ENCODE data around the gene ANKS1B. TPM values are rescaled to one million over a fixed set of nuclear protein-coding genes. Genes with fewer than 3 reads are reported as not detected.

The ANKS1B gene
- polyA plus RNA-seq, 6 donors from 2014 or later = not detected

DNA sequence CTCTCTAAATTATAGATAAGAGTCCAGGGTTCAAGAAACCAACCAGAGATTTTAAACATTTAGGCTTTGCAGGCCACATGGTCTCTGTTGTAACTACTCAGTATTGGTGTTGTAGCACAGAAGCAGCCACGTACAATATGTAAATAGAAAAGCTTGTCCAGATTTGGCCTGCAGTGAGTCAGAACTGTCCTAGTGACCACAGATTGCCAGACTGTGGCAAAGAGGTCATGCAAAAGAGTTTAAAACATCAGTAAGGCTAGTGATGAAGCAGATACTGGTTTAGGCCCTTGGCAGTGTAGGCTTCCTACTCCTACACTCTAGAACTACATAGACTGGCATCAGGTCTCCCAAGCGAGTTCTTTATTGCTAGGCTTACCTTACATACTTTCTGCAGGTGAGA lies 454.8 kb downstream of the ANKS1B start:
- H3K27ac Mint-ChIP-seq = no peak overlapping the region
- ATAC-seq (ENCODE audit: low read depth in 2 of 2) = no peak
- H3K27me3 Mint-ChIP-seq = no peaks in the 10 kb centered on the region
- no peak overlapping the region for H3K4me3 Mint-ChIP-seq
- H3K4me1 Mint-ChIP-seq = no peaks in the 10 kb centered on the region
- peaks cover 0 to 5% (median 0%) of the 10 kb centered on the region in 7 donors for H3K9me3 Mint-ChIP-seq
- DNase-seq = no peak
- no peaks in the 10 kb centered on the region for H3K36me3 Mint-ChIP-seq

DNA sequence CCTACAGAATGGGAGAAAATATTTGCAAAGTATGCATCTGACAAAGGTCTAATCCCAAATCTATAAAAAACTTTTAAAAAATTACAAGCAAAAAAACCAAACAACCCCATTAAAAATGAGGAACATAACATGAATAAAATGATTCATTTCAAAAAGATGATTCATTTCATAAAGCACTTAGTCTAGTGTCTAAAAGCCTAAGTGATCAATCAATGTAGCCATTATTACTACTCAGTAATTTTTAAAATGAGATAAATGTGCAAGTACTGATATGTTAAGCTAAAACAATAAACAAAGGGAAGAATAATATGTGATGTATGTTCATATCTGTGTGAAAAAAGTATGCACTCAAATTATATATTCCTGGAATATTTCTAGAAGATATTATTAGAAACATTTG lies 456.3 kb downstream of the ANKS1B start:
- no peak for ATAC-seq (ENCODE audit: low read depth in 2 of 2)
- no peak overlapping the region for H3K27ac Mint-ChIP-seq
- H3K27me3 Mint-ChIP-seq = no peaks in the 10 kb centered on the region
- DNase-seq = no peak
- no peak overlapping the region for H3K4me3 Mint-ChIP-seq
- no peaks in the 10 kb centered on the region for H3K4me1 Mint-ChIP-seq
- H3K9me3 Mint-ChIP-seq = peaks cover 0 to 6% (median 2%) of the 10 kb centered on the region in 7 donors
- H3K36me3 Mint-ChIP-seq = no peaks in the 10 kb centered on the region

DNA sequence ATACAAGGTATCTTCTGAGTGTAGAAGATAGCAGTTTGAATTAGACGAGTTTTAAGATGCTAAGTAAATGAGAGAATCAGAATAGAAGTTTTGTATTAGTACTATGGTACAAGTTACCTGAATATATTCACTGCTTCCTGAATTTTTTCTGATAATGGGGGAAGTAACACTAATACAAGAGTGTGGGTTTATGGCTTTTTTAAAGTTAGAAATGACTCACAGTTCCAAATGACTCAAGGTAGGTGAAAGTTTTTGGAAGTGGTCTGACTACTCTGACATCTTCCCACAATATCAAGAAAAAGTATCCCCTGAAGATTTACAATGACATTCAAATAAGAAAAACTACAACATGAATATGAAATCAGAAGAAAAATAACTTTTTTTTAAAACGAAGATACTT lies 460.9 kb downstream of the ANKS1B start:
- ATAC-seq (ENCODE audit: low read depth in 2 of 2) = no peak

DNA sequence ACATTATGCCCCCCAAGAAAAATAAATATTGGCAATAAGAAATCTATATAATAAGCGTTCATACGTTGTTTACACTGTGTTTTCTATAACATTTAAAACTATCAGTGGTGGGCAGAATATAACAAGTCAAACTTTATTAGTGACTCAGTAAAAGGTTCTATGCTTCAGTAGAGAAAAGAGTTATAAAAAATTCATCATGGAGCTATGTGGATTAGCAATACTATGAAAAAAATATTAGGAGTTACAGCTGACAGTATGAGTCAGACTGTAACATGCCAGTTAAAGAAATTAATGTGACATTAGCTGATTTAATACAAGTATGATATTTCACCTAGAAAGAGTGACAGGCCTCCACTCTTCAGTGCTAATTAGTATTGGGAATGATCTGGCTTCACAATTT lies 462.3 kb downstream of the ANKS1B start:
- Mint-ChIP-seq H3K4me1 (no peaks in the 10 kb centered on the region), H3K4me3 (no peak overlapping the region), H3K9me3 (peaks cover 0 to 10% (median 3%) of the 10 kb centered on the region in 7 donors), H3K27ac (no peak overlapping the region), H3K36me3 (no peaks in the 10 kb centered on the region), H3K27me3 (no peaks in the 10 kb centered on the region)
- DNase-seq (no peak), ATAC-seq (ENCODE audit: low read depth in 2 of 2) (no peak)

More for the DNA sequence above, 460.9 kb downstream of the ANKS1B start:
- Mint-ChIP-seq H3K27me3 (no peaks in the 10 kb centered on the region), H3K9me3 (peaks cover 0 to 10% (median 0%) of the 10 kb centered on the region in 7 donors), H3K4me1 (no peaks in the 10 kb centered on the region), H3K4me3 (no peak overlapping the region), H3K36me3 (no peaks in the 10 kb centered on the region), H3K27ac (no peak overlapping the region)
- DNase-seq = no peak

DNA sequence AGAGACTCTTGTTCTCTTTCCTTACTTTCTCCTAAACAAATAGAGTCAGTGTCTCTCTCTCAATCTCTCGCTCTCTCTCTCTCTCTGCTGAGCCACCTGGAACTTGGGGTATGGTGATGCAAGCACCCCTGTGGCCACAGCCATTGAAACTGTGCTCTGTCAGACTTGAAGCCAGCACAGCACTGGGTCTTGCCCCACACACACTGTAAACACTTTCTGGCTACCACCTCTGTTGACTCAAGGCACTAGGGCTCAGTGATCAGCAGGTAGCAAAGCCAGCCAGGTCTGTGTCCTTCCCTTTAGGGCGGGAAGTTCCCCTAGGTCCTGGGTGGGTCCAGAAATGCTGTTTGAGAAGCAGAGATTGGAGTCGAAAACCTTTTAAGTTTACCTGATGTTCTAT lies 463.1 kb downstream of the ANKS1B start:
- Mint-ChIP-seq H3K9me3 (peaks cover 2 to 10% (median 3%) of the 10 kb centered on the region in 7 donors), H3K4me3 (no peak overlapping the region), H3K27ac (no peak overlapping the region), H3K36me3 (no peaks in the 10 kb centered on the region), H3K27me3 (no peaks in the 10 kb centered on the region), H3K4me1 (no peaks in the 10 kb centered on the region)
- no peak for DNase-seq
- no peak for ATAC-seq (ENCODE audit: low read depth in 2 of 2)

GRCh38 chr12:99513066-99513465 lies 471.7 kb downstream of the ANKS1B start:
- Mint-ChIP-seq H3K4me3 (no peak overlapping the region), H3K27ac (no peak overlapping the region), H3K9me3 (peaks cover 0 to 18% (median 4%) of the 10 kb centered on the region in 7 donors), H3K27me3 (no peaks in the 10 kb centered on the region), H3K4me1 (no peaks in the 10 kb centered on the region), H3K36me3 (no peaks in the 10 kb centered on the region)
- ATAC-seq (ENCODE audit: low read depth in 2 of 2) (no peak), DNase-seq (no peak)

GRCh38 chr12:99505805-99506204 lies 478.9 kb downstream of the ANKS1B start:
- Mint-ChIP-seq H3K36me3 (no peaks in the 10 kb centered on the region), H3K27ac (no peak overlapping the region), H3K4me1 (no peaks in the 10 kb centered on the region), H3K27me3 (no peaks in the 10 kb centered on the region), H3K4me3 (no peak overlapping the region), H3K9me3 (peaks cover 0 to 11% (median under 1%) of the 10 kb centered on the region in 7 donors)
- no peak for ATAC-seq (ENCODE audit: low read depth in 2 of 2)
- no peak for DNase-seq

DNA sequence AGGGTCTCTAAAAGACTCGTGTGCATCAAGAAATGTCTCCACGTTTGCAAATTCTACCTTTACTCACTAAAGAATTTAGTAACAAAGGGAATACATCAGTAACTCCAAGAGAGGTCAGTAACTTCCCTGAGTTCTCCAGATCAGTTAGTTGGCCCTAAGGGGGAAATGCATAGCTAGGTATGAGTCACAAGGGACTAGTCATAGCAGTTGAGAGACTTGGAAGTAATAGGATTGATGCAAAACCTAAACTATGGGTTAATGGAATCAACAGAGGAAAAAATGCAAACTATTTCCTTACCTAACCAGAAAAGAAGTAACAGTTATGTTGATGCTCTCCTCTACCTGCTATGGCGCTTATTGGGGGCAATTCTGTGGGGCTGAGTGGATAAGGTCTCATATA lies 486.0 kb downstream of the ANKS1B start:
- DNase-seq = no peak
- no peak overlapping the region for H3K27ac Mint-ChIP-seq

GRCh38 chr12:99495799-99496198 lies 488.9 kb downstream of the ANKS1B start:
- DNase-seq (no peak), ATAC-seq (ENCODE audit: low read depth in 2 of 2) (no peak)
- no peaks in the 10 kb centered on the region for H3K36me3 Mint-ChIP-seq
- H3K9me3 Mint-ChIP-seq = peaks cover 3 to 18% (median 10%) of the 10 kb centered on the region in 7 donors
- H3K4me3 Mint-ChIP-seq = no peak overlapping the region
- no peaks in the 10 kb centered on the region for H3K27me3 Mint-ChIP-seq
- no peaks in the 10 kb centered on the region for H3K4me1 Mint-ChIP-seq
- no peak overlapping the region for H3K27ac Mint-ChIP-seq

More for the DNA sequence above, 486.0 kb downstream of the ANKS1B start:
- Mint-ChIP-seq H3K4me3 (no peak overlapping the region), H3K4me1 (no peaks in the 10 kb centered on the region), H3K36me3 (no peaks in the 10 kb centered on the region), H3K9me3 (peaks cover 3 to 18% (median 9%) of the 10 kb centered on the region in 7 donors), H3K27me3 (no peaks in the 10 kb centered on the region)
- no peak for ATAC-seq (ENCODE audit: low read depth in 2 of 2)

DNA sequence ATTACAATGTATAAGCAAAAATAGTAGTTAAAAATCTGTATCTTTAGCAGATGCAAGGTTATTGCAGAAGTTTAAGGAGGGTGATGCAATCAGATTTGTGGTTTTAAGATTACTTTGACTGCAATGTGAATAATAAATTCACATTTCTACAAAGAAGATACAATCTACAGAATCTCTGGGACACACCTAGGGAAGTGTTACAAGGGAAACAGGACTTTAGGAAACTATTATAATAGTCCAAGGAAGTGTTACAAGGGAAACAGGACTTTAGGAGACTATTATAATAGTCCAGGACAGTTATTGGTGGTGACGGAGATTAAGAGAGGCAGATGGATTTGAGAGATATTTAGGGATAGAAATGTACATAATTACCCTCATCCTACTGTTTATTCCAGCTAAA lies 491.5 kb downstream of the ANKS1B start:
- no peak overlapping the region for H3K27ac Mint-ChIP-seq
- no peaks in the 10 kb centered on the region for H3K36me3 Mint-ChIP-seq
- H3K4me3 Mint-ChIP-seq = no peak overlapping the region
- H3K27me3 Mint-ChIP-seq = no peaks in the 10 kb centered on the region
- no peak for DNase-seq
- peaks cover 1 to 14% (median 3%) of the 10 kb centered on the region in 7 donors for H3K9me3 Mint-ChIP-seq
- no peaks in the 10 kb centered on the region for H3K4me1 Mint-ChIP-seq
- no peak for ATAC-seq (ENCODE audit: low read depth in 2 of 2)

DNA sequence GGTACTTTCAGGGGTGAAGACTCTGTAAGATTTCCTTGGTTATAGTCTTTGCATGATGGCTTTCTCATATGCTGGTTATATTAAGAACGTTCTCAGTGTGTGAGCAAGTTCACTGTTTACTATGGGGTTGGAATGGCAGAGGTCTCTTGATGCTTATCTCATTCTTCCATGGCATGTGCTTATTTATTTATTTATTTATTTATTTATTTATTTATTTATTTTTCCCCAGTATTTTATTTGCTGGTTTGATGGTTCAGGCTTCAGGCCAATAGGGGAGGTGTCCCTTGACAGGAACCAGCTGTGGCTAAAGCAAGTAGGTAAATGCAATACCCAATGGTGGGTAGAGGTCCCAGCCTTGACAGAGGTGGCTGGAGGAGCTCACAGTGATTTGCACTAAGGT lies 498.5 kb downstream of the ANKS1B start:
- H3K4me1 Mint-ChIP-seq = no peaks in the 10 kb centered on the region
- H3K27me3 Mint-ChIP-seq = no peaks in the 10 kb centered on the region
- ATAC-seq (ENCODE audit: low read depth in 2 of 2) (no peak), DNase-seq (no peak)
- H3K36me3 Mint-ChIP-seq = no peaks in the 10 kb centered on the region
- H3K4me3 Mint-ChIP-seq = no peak overlapping the region
- no peak overlapping the region for H3K27ac Mint-ChIP-seq
- peaks cover 2 to 30% (median 12%) of the 10 kb centered on the region in 7 donors for H3K9me3 Mint-ChIP-seq

DNA sequence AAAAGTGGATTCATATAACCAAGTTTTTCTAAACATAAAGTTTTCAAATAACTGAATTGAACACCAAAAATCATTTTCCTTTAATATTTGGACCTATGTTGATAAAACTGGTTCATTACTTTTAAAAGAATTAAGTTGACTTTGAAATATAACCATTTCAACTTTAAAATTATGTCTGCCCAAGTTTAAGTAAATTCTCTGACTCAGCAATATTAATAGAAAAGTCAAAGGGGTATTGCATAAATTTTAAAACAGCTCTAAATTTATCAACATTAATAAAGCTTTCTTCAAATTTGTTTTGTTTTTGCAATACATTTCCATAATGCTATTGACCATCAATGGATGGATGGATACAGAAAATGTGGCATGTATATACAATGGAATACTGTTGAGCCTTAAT lies 505.6 kb downstream of the ANKS1B start:
- H3K27ac Mint-ChIP-seq = no peak overlapping the region
- H3K9me3 Mint-ChIP-seq = peaks cover 2 to 15% (median 12%) of the 10 kb centered on the region in 7 donors
- no peak for DNase-seq

GRCh38 chr12:99476956-99477355 lies 507.8 kb downstream of the ANKS1B start:
- H3K36me3 Mint-ChIP-seq = no peaks in the 10 kb centered on the region
- no peak overlapping the region for H3K4me3 Mint-ChIP-seq
- DNase-seq (no peak), ATAC-seq (ENCODE audit: low read depth in 2 of 2) (no peak)
- H3K27ac Mint-ChIP-seq = no peak overlapping the region
- peaks cover 0 to 12% (median 4%) of the 10 kb centered on the region in 7 donors for H3K9me3 Mint-ChIP-seq
- H3K27me3 Mint-ChIP-seq = no peaks in the 10 kb centered on the region
- H3K4me1 Mint-ChIP-seq = no peaks in the 10 kb centered on the region

More for the DNA sequence above, 505.6 kb downstream of the ANKS1B start:
- no peak overlapping the region for H3K4me3 Mint-ChIP-seq
- H3K36me3 Mint-ChIP-seq = no peaks in the 10 kb centered on the region
- ATAC-seq (ENCODE audit: low read depth in 2 of 2) = no peak
- H3K27me3 Mint-ChIP-seq = no peaks in the 10 kb centered on the region
- no peaks in the 10 kb centered on the region for H3K4me1 Mint-ChIP-seq

DNA sequence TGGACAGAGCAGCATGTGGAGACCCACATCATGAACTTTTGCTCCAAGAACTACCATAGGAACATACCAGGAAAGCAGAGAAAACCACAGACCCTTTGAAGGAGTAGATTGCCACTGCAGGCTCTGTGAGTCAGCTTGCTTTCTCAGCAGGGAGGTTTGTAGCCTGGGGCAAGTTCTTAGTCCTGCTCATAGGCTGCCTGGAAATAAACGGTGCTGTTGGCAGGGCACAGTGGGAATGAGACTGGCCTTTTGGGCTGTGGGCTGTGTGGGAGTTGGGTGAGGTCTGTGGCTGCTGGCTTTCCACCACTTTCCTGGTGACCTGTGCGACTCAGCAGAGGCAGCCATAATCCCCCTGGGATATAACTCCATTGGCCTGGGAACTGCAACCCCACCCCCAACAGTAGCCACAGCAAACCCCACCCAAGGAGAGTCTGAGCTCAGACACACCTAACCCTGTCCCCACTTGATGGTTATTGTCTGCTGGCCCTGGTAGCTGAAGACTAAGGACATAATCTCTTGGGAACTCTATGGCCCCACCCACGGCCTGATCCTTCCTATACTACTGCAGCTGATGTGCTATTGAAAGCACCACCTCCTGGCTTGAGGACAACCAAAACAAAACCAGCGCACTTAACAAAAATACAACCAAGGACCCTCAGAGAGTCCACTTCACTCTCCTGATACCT lies 529.2 kb downstream of the ANKS1B start:
- Mint-ChIP-seq H3K4me3 (no peak overlapping the region), H3K27me3 (no peaks in the 10 kb centered on the region), H3K4me1 (no peaks in the 10 kb centered on the region), H3K36me3 (no peaks in the 10 kb centered on the region), H3K9me3 (peaks cover 5 to 34% (median 10%) of the 10 kb centered on the region in 7 donors), H3K27ac (no peak overlapping the region)
- DNase-seq (no peak), ATAC-seq (ENCODE audit: low read depth in 2 of 2) (no peak)

Measured in naive B cell (primary cell).